Hematopoietic multipotent progenitor cell treated with erythropoietin and hydrocortisone succinate and interleukin-3 and kit ligand, for 8 days (in vitro differentiated cells): ENCODE measurements around the gene EMID1.

Source experiments
- DNase-seq: peaks from one replicate; pipeline ENCODE4 v3.0.0-alpha.2; 2015

EMID1 gene

DNA sequence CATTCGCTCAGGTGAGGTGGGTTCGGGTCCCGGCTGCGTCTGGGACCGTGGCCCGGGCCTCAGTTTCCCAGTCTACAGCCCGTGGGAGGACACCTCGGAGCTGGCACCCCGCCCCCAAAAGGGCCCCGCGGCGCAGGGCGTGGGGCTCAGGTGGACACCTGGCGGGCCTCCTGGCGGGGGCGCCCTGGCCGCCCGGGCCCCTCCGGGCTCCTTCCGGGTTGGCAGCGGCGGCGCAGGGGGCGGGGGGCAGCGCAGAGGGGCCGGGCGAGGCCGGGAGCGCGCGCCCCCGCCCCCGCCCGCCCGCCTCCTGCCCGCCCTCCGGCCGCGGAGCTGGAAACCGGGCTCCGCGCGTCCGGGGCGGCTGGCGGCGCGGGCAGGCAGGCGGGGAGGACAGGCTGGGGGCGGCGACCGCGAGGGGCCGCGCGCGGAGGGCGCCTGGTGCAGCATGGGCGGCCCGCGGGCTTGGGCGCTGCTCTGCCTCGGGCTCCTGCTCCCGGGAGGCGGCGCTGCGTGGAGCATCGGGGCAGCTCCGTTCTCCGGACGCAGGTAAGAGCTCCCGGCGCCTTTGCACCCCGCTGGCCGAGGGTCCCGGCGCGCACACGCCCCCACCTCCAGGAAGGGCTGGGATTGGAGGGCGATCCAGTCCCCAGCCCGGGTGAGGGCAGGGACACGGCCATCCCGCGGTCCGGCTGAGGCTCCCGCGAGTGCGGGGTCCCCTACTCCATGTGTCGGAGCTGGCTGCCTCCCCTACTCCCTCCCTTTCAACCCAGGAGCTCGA, at the start of gene EMID1:
EMID1 (plus strand) TSS at position 303 of the 778 bp plus-strand sequence; CDS start at position 446, 143 bp downstream.
- DNase-seq, result peak; percentile 37

DNA sequence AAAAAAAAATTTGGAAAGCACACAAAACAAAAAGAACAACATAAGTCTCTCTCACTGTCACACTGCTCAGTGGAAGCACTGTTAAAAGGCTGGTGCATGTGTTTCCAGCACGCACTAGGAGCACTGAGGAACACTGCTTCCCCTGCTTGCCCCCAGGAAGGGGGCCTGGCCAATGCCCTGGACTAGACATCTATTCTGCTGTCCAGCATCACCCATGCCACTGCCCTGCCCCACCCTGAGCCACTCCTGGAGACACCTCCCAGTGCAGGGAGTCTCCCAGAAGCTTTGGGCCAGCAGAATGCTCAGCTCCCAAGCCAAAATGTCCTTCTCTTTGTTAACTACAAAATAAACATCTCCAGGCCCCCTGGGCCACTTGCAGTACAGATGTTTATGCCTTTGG, 49.7 kb upstream of the EMID1 start:
- no peak for DNase-seq

DNA sequence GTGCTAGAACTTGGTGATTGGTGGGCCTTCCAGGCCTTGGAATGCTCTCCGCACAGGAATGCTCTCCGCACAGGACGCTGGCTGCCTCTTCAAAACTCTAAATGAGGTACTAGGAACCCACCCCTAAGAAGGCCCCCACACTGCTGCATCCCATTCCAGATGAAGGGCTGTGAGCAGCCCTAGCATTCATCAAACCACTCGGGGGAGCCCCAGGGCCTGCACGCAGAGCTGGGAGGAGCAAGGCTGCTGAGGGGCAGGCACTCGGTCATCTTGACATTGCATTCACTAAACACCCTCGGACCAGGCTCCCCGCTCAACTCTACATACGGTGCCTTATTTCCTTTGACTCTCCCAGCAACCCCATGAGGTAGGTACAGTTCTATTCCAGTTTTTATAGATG, 49.2 kb upstream of the EMID1 start:
- peak; percentile 67 for DNase-seq

- peak; percentile 20 for DNase-seq
These were observed 47.7 kb upstream of the EMID1 start for GRCh38 chr22:29157759-29158535.

GRCh38 chr22:29158546-29158945, 47.1 kb upstream of the EMID1 start:
- no peak for DNase-seq

- DNase-seq, result no peak
These were observed 41.9 kb upstream of the EMID1 start for GRCh38 chr22:29163808-29164207.

DNA sequence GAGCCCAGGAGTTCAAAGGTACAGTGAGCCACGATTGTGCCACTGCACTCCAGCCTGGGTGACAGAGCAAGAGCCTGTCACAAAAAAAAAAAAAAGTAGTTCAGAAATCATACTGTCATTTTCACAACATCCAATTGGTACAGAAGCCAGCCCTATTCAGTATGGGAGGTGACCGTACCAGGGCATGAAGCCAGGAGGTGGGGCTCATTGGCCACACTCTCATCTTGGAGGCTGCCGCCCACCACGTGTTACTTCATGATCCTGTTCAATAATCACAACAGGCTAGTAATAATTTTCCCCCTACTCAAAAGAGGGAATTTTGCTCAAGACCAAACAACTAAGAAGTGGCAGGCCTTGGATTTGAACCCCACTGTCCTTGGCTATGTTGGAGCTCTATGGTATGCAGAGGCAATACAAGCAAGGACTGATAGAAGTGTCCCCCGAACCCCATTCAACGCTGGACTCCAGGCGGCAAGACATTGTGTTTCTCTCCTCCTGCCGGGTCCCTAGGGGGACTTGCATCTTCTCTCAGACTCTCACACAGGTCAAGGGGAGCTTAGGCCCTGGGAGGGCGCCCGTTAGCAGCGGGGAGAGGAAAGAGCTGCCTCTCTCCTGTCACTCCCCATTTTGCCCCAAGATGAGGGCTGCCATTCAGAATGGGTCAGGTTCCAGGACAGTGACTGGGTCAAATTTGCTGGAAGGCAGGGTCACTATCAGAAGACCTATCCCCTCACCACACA, 40.2 kb upstream of the EMID1 start:
- peak; percentile 79 for DNase-seq

DNA sequence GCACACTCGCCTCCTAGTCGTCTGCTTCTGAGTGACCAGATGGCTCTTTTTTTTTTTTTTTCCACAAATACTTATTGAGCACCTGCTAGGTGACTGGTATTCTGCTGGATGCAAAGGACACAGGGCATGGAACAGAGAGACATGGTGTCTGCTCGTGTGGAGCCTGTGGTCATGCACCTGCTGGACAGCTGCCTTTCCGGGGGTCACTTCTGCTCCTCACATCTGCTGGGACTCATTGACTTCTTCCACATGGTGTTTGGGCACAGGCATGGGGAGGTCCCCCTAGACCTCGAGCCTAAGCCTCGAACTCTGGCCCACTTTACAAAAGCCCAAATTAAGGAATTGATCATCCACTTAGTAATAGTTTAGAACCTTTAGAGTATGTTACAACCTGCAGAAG, 39.5 kb upstream of the EMID1 start:
- DNase-seq, result no peak

DNA sequence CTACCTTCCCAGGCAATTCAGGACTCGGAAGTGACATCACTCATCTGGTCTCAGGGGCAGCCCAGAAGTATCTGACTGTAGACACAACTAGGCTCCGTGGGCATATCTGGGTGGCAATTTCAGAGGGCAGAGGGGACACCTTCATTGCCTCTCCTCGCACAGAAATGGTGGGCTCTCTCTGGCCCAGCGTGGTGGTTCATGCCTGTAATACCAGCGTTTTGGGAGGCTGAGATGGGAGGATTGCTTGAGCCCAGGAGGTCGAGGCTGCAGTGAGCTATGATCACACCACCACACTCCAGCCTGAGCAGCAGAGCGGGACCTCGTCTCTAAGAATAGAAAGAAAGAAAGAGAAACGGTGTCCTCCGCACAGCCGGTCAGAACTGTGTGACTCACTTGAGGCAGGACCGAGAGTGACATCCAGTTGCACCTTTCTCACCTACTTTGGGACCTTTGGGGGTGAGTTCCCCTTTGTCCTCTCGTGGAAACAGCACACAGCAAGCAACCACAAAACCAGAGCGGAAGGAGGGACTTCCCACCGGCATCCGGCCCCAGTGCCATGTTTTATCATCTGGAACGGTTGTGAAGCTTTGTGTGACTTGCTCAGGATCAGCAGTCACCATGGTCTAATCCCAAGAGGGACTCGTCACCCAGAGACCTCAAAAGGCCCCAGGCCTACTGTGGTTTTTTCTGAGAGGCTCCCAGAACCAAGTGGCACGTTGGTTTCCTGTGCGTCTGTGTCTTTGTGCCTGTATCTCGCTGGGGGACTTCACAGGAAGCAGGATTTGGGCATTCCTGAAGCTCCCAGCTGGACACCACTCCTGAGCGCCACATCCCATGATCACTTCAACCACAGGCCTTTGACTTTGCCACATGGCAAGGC, 38.4 kb upstream of the EMID1 start:
- DNase-seq, result peak; percentile 45

DNA sequence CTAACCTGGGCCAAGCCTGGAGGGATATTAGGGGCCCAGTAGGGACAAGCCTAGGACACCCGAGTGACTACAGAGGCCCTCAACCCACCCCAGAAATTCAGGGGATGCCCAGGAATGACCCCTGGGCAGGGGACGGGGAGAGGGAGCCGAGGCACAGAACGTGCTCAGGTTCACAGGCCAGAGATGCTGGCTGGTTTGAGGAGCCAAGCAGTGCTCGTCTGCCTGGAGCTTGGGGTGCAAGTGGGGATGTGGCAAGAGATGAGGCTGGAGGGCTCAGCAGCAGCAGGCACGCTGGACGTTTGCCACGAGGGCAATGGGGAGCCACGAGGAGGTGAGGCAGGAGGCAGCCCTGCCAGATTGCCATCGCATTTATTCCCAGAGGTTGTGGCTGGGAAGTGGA, 34.0 kb upstream of the EMID1 start:
- no peak for DNase-seq

DNA sequence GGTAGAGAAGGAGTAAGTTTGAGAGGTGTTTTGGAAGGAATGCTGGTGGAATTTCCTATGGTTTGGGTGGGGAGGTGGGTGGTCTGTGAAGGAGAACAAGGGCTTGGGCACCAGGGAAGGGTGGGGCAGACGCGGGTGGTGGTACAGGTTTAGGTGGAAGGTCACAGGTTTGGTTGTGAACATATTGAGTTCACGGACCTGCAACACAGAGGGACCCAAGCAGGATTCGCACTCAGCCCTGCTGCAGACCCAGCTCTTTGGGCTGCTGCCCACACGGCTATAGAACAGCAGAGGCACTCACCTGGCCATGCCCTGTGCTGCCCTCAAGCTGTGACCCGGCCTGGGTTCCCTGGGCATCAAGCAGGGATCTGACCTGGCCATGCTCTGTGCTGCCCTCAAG, 33.5 kb upstream of the EMID1 start:
- DNase-seq, result no peak

- DNase-seq, result no peak
These were observed 30.3 kb upstream of the EMID1 start for GRCh38 chr22:29175312-29175835.

DNA sequence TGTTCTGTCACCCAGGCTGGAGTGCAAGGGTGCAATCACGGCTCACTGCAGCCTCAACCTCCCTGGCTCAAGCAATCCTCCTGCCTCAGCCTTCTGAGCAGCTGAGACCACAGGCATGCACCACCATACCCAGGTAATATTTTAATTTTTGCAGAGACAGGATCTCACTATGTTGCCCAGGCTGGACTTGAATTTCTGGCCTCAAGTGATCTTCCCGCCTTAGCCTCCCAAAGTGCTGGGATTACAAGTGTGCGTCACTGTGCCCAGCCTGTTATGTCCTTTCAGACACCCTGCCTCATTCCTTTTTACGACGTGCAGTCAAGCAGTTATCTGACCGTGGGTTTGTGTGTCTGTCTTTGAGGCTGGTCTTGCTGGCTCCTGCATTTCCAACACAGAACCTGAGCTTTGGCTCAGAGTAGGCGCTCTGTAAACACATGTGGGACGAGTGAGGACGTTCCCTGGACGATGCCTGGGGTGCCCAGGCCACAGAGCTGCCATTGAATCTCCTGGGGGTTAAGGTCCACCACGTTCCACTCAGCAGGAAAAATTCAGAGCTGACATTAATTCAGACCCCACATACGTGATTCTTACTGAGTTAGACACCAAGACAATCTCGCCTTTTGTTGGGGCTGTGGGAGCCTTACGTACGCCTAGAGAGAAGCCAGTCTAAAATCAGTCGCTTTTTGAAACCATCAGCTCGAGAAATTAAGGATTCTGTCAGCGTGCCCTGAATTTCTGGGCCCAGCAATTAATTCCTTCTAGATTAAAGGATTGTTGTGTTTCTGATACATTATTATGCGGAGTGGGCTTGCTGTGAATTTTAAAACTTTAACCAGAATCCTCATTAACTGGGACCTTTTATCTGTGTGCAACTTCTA, 21.5 kb upstream of the EMID1 start:
- DNase-seq, result no peak

GRCh38 chr22:29184849-29185490, 20.7 kb upstream of the EMID1 start:
- DNase-seq, result no peak

DNA sequence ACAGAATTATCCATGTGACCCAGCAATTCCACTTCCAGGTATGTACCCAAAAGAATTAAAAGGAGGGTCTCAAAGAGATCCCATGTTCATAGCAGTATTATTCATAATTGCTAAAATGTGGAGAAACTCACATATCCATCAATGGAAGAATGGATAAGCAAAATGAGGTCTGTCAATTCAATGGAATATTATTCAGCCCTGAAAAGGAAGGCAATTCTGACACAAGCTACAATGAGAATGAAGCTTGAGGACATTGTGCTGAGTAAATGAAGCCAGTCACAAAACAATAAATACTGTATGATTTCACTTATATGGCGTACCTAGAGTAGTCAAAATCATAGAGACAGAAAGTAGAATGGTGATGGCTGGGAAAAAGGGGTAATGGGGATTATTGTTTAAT, 19.4 kb upstream of the EMID1 start:
- no peak for DNase-seq

- no peak for DNase-seq
These were observed 17.9 kb upstream of the EMID1 start for GRCh38 chr22:29187831-29188230.

DNA sequence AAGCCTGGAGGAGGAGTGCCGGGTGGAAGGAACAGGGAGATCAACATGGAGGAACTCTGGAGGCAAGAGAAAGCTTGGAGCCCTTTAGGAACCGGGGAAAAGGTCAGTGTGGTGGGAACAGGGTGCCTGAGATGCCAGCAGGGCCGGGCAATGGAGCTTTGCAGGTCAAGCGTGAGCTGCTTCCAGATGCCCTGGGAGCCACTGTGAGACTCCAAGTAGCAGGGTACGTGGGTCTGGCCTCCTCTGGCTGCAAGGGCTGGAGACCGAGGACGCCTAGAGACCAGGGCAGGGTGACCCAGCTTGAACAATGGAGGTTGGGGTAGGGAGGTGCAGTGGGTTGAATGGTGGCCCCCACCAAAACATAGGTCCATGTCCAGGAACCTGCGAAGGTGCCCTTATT, 15.6 kb upstream of the EMID1 start:
- DNase-seq, result no peak

DNA sequence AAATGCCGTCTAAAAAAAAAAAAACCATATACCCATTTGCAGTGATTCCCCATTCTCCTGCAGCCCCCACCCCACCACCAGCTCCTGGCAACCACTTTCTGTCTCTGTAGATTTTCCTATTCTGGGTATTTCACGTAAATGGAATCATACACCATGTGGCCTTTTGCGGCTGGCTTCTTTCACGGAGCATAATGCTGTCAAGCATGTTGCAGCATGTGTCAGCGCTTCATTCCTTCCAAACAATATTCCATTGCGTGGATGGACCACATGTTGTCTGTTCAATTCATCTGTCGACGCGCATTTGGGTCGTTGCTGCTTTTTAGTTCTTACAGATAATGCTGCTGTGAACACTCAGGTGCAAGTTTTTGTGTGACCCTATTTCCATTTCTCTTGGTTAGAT, 14.8 kb upstream of the EMID1 start:
- no peak for DNase-seq

- no peak for DNase-seq
These were observed 12.7 kb upstream of the EMID1 start for GRCh38 chr22:29193021-29193420.

DNA sequence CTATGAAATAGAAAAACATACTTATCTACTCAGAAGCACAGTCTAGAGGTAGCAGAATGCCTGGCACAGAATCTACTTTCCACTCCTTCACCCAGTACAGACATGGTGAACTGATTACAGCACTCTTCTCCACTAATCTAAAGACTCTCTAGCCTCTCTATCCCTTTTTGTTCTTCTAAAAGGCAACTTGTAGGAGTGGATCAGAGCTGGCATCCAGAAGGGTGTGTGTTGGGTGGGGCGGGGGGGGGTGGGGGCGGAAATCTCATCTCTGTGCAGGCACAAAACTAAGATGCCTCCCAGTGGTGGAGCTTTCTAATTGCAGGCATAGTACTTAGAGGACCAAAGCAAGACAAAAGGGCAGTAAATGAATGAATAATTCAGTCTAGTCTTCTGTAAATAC, 11.5 kb upstream of the EMID1 start:
- DNase-seq, result peak; percentile 94
